Neural progenitor cell (in vitro differentiated cells): Measurements from ENCODE around the gene ANKS1B.

Experiments used
- EZH2 ChIP-seq: fragments of 200-600 bp; sonication (generic); IDR thresholded peaks from 2 replicates; pipeline ENCODE4 v1.6.1; 2017; ENCODE audit warnings: antibody characterized with exemption, mild to moderate bottlenecking, moderate library complexity
- EZH2phosphoT487 ChIP-seq: fragments of 200-600 bp; sonication (generic); IDR thresholded peaks from 2 replicates; pipeline ENCODE4 v1.6.1; 2017; ENCODE audit warnings: antibody characterized with exemption
- TF ChIP-seq, protein P1 (sequence below): fragments of 200-600 bp; sonication (generic); IDR thresholded peaks from 2 replicates; pipeline ENCODE4 v1.5.1; 2017; ENCODE audit warnings: antibody characterized with exemption, mild to moderate bottlenecking

DNA sequence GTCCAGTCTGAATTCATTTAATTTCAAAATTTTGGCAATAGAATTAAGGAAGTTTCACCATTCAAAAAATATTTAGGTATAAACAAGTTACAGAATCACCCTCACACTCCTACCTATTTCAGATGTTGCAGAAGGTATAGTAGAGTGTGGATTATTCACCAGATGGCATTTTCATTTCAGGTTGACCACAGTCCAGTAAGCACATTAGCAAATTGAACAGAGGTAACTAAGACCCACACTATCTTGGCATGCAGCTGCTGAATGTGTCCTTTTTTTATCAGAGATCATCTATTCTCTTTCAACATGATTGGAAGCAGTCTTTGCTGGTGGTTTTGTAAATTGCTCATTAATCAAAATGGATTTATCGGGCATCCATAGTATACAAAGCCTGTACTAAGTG, 488.9 kb downstream of the ANKS1B start:
- TF ChIP-seq, protein P1, sequence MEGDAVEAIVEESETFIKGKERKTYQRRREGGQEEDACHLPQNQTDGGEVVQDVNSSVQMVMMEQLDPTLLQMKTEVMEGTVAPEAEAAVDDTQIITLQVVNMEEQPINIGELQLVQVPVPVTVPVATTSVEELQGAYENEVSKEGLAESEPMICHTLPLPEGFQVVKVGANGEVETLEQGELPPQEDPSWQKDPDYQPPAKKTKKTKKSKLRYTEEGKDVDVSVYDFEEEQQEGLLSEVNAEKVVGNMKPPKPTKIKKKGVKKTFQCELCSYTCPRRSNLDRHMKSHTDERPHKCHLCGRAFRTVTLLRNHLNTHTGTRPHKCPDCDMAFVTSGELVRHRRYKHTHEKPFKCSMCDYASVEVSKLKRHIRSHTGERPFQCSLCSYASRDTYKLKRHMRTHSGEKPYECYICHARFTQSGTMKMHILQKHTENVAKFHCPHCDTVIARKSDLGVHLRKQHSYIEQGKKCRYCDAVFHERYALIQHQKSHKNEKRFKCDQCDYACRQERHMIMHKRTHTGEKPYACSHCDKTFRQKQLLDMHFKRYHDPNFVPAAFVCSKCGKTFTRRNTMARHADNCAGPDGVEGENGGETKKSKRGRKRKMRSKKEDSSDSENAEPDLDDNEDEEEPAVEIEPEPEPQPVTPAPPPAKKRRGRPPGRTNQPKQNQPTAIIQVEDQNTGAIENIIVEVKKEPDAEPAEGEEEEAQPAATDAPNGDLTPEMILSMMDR: no peak
- no peak for TF ChIP-seq EZH2
- TF ChIP-seq EZH2phosphoT487: no peak
